H1 (cell line): Measurements from ENCODE around the gene HOMER1. TPM values are rescaled to one million over a fixed set of nuclear protein-coding genes. Genes with fewer than 3 reads are reported as not detected.

ENCODE experiments used
- CTCF ChIA-PET: fragments of 300-600 bp; sonication (Branson Sonifier 250); formaldehyde crosslinking; loops from one replicate; lab custom pipeline; 2021; ENCODE audit not compliant: partially characterized antibody; lab: Charles Lee
- POLR2A ChIA-PET: fragments of 300-600 bp; sonication (Branson Sonifier 250); formaldehyde crosslinking; loops from one replicate; lab custom pipeline; 2021; ENCODE audit warnings: inconsistent platforms; ENCODE audit not compliant: partially characterized antibody; lab: Charles Lee
- DNase-seq, 2 experiments: peaks; one replicate each; pipeline versions ENCODE4 v3.0.0 to v3.0.0-alpha.2; 2010 to 2022; ENCODE audit warnings: low spot score in 2 of 2, low read depth in 1 of 2, mixed read lengths in 1 of 2
- FAIRE-seq: peaks from 2 replicates; lab custom pipeline; 2011; peaks lifted over from hg19 to GRCh38; lab: Jason Lieb, UNC
- H2AFZ ChIP-seq: 2 replicates; pipeline ENCODE4 v1.8.1; 2012; ENCODE audit warnings: low read length, inconsistent platforms
- H2AK5ac ChIP-seq: 2 replicates; pipeline ENCODE4 v1.6.1; 2013; ENCODE audit warnings: low read depth, low read length
- H2BK120ac ChIP-seq: replicated peaks from 2 replicates; pipeline ENCODE3; 2013; ENCODE audit warnings: low read depth, low read length, inconsistent platforms
- H2BK12ac ChIP-seq: 2 replicates; pipeline ENCODE4 v1.6.1; 2013; ENCODE audit warnings: low read depth, low read length
- H2BK15ac ChIP-seq: 2 replicates; pipeline ENCODE4 v1.6.1; 2013; ENCODE audit warnings: low read length
- H2BK20ac ChIP-seq: 2 replicates; pipeline ENCODE4 v1.6.1; 2013; ENCODE audit warnings: low read length
- H2BK5ac ChIP-seq: 2 replicates; pipeline ENCODE4 v1.6.1; 2013; ENCODE audit warnings: low read depth, low read length
- H3K14ac ChIP-seq: 2 replicates; pipeline ENCODE4 v1.6.1; 2013; ENCODE audit warnings: inconsistent platforms; ENCODE audit not compliant: insufficient read length
- H3K18ac ChIP-seq: 2 replicates; pipeline ENCODE4 v1.6.1; 2013; ENCODE audit warnings: low read length; ENCODE audit errors: extremely low read depth
- H3K23ac ChIP-seq: 2 replicates; pipeline ENCODE4 v1.6.1; 2013; ENCODE audit warnings: inconsistent platforms; ENCODE audit not compliant: insufficient read length
- H3K23me2 ChIP-seq: 2 replicates; pipeline ENCODE4 v1.6.1; 2013; ENCODE audit warnings: low read depth, low read length
- H3K27ac ChIP-seq: 2 replicates; pipeline ENCODE4 v1.6.1; 2011; ENCODE audit warnings: low read depth, low read length, inconsistent platforms
- H3K27me3 ChIP-seq, 4 experiments: replicated peaks in 1 of 4; 1 replicate in 1 of 4; 2 replicates in 3 of 4; pipeline versions ENCODE4 v1.6.1 to v1.8.1; 2011 to 2013; ENCODE audit warnings: low read length in 3 of 4, mild to moderate bottlenecking in 3 of 4, inconsistent platforms in 2 of 4, mixed read lengths in 2 of 4, moderate library complexity in 1 of 4; ENCODE audit not compliant: control insufficient read depth in 3 of 4, insufficient read depth in 3 of 4; ENCODE audit errors: extremely low read depth in 1 of 4
- H3K36me3 ChIP-seq, 4 experiments: 2 replicates each; pipeline versions ENCODE4 v1.6.1 to v1.8.1; 2011 to 2013; ENCODE audit warnings: mild to moderate bottlenecking in 4 of 4, low read length in 3 of 4, moderate library complexity in 2 of 4, control low read depth in 1 of 4, inconsistent platforms in 1 of 4; ENCODE audit not compliant: insufficient read depth in 4 of 4, control insufficient read depth in 2 of 4
- H3K4ac ChIP-seq: replicated peaks from 2 replicates; pipeline ENCODE3; 2013; ENCODE audit warnings: low read length, low read depth, mixed read lengths, inconsistent platforms; ENCODE audit not compliant: insufficient read length
- H3K4me1 ChIP-seq, 4 experiments: replicated peaks in 1 of 4; 1 replicate in 1 of 4; 2 replicates in 3 of 4; pipeline versions ENCODE4 v1.6.1 to v1.8.1; 2011 to 2013; ENCODE audit warnings: low read length in 3 of 4, inconsistent platforms in 2 of 4, mixed read lengths in 1 of 4; ENCODE audit not compliant: insufficient read depth in 4 of 4, control insufficient read depth in 3 of 4
- H3K4me2 ChIP-seq, 2 experiments: 2 replicates each; pipeline versions ENCODE4 v1.6.1 to v1.8.1; 2011 to 2013; ENCODE audit warnings: low read depth in 2 of 2, low read length in 2 of 2, control low read depth in 1 of 2, inconsistent platforms in 1 of 2, mild to moderate bottlenecking in 1 of 2; ENCODE audit not compliant: insufficient read depth in 1 of 2
- H3K4me3 ChIP-seq, 4 experiments: fragments of 200-600, 300-600 bp in 1 of 4; sonication (generic), shearing (Covaris generic), sonication (Bioruptor Twin) in 1 of 4; 2 replicates each; pipeline versions ENCODE4 v1.5.1 to v1.8.1; 2011 to 2016; ENCODE audit warnings: low read length in 4 of 4, low read depth in 3 of 4, control low read depth in 2 of 4, inconsistent platforms in 2 of 4, mild to moderate bottlenecking in 2 of 4, mixed read lengths in 1 of 4, moderate library complexity in 1 of 4; ENCODE audit not compliant: insufficient read depth in 2 of 4; ENCODE audit errors: extremely low read depth in 1 of 4
- H3K56ac ChIP-seq: replicated peaks from 2 replicates; pipeline ENCODE3; 2013; ENCODE audit warnings: low read depth, mild to moderate bottlenecking, mixed read lengths, low read length, inconsistent platforms; ENCODE audit not compliant: insufficient read length
- H3K79me1 ChIP-seq: 2 replicates; pipeline ENCODE4 v1.6.1; 2013; ENCODE audit warnings: low read depth, low read length, control low read depth
- H3K79me2 ChIP-seq, 2 experiments: 2 replicates each; pipeline versions ENCODE4 v1.6.1 to v1.8.1; 2012 to 2013; ENCODE audit warnings: low read length in 2 of 2, mild to moderate bottlenecking in 2 of 2, inconsistent platforms in 1 of 2; ENCODE audit not compliant: insufficient read depth in 2 of 2, control insufficient read depth in 1 of 2
- H3K9ac ChIP-seq, 4 experiments: replicated peaks in 1 of 4; 1 replicate in 1 of 4; 2 replicates in 3 of 4; pipeline versions ENCODE4 v1.6.1 to v1.8.1; 2011 to 2013; ENCODE audit warnings: low read depth in 3 of 4, low read length in 3 of 4, control low read depth in 2 of 4, mild to moderate bottlenecking in 2 of 4, moderate library complexity in 2 of 4, inconsistent platforms in 1 of 4; ENCODE audit errors: extremely low read depth in 1 of 4
- H3K9me3 ChIP-seq, 2 experiments: 2 replicates each; pipeline versions ENCODE4 v1.6.1 to v1.8.1; 2012 to 2013; ENCODE audit warnings: mild to moderate bottlenecking in 2 of 2, moderate library complexity in 2 of 2, control low read depth in 1 of 2, inconsistent platforms in 1 of 2, low read depth in 1 of 2, low read length in 1 of 2, mixed read lengths in 1 of 2; ENCODE audit not compliant: insufficient read depth in 2 of 2
- H4K20me1 ChIP-seq, 2 experiments: replicated peaks in 1 of 2; 2 replicates each; pipeline versions ENCODE3 to v1.8.1; 2011 to 2013; ENCODE audit warnings: inconsistent platforms in 2 of 2, low read length in 2 of 2, mild to moderate bottlenecking in 1 of 2; ENCODE audit not compliant: insufficient read depth in 2 of 2, control insufficient read depth in 1 of 2
- H4K5ac ChIP-seq: 2 replicates; pipeline ENCODE4 v1.6.1; 2013; ENCODE audit warnings: low read length, low read depth, mixed read lengths, inconsistent platforms; ENCODE audit not compliant: insufficient read length
- H4K8ac ChIP-seq: 2 replicates; pipeline ENCODE4 v1.8.0; 2013; ENCODE audit warnings: mild to moderate bottlenecking, moderate library complexity, low read length, inconsistent platforms; ENCODE audit not compliant: insufficient read depth; ENCODE audit errors: extremely low read depth
- H4K91ac ChIP-seq: replicated peaks from 2 replicates; pipeline ENCODE3; 2013; ENCODE audit warnings: low read length, mixed read lengths, inconsistent platforms; ENCODE audit not compliant: insufficient read length
- CBX8 ChIP-seq: fragments of 300-800, 300-1000 bp; sonication (generic); IDR thresholded peaks from 2 replicates; pipeline ENCODE4 v1.7.1; 2016; ENCODE audit warnings: low read depth, low read length, borderline replicate concordance
- GABPA ChIP-seq: IDR thresholded peaks from 2 replicates; pipeline ENCODE4 v1.6.1; 2011; ENCODE audit warnings: mild to moderate bottlenecking, low read length, moderate library complexity, borderline replicate concordance; ENCODE audit not compliant: insufficient read depth
- KDM1A ChIP-seq: fragments of 200-600, 300-600 bp; sonication (generic); IDR thresholded peaks from 2 replicates; pipeline ENCODE4 v1.7.1; 2016; ENCODE audit warnings: mild to moderate bottlenecking, low read length, borderline replicate concordance
- KDM4A ChIP-seq: IDR thresholded peaks from one replicate; pipeline ENCODE4 v1.7.1; 2012; ENCODE audit warnings: low read depth, mild to moderate bottlenecking, moderate library complexity, low read length, inconsistent platforms; ENCODE audit not compliant: severe bottlenecking
- RFX5 ChIP-seq: IDR thresholded peaks from 2 replicates; pipeline ENCODE4 v1.6.1; 2011; ENCODE audit warnings: low read depth, low read length, improper control_type of control experiment, borderline replicate concordance
- SIRT6 ChIP-seq: IDR thresholded peaks from one replicate; pipeline ENCODE4 v1.7.1; 2012; ENCODE audit warnings: low read length, inconsistent platforms
- SIX5 ChIP-seq: IDR thresholded peaks from 2 replicates; pipeline ENCODE4 v1.6.1; 2011; ENCODE audit warnings: mild to moderate bottlenecking, low read depth, low read length
- SP2 ChIP-seq: IDR thresholded peaks from 2 replicates; pipeline ENCODE4 v1.6.1; 2012; ENCODE audit warnings: mild to moderate bottlenecking, low read length, inconsistent platforms
- SP4 ChIP-seq: IDR thresholded peaks from 2 replicates; pipeline ENCODE4 v1.6.1; 2012; ENCODE audit warnings: low read length, inconsistent platforms
- polyA plus RNA-seq, 7 experiments: library from polyadenylated mRNA; depleted of rRNA in 3 of 7; stranded (reverse) in 5 of 7; unstranded in 2 of 7; fragments of >200 nt in 5 of 7; fragments of 200-250 nt in 2 of 7; gene quantifications; 1 replicate in 5 of 7; 2 replicates in 1 of 7; 4 replicates in 1 of 7; pipeline versions ENCODE4 v1.2.1 to v1.2.3, GENCODE V29; 2011 to 2013; ENCODE audit warnings: missing spikeins in 2 of 7, mixed read lengths in 2 of 7
- total RNA-seq: library from RNA; stranded (reverse); fragmentation: NEBNext Ultra II Directional; extraction: Animal tissue kit (Norgen Biotek cat#: 25700); gene quantifications from 2 replicates; pipeline ENCODE4 v1.2.1, GENCODE V29; 2021
- TF ChIP-seq, protein P1 (sequence below): IDR thresholded peaks from 2 replicates; pipeline ENCODE4 v1.6.1; 2012; ENCODE audit warnings: low read length, inconsistent platforms

Gene HOMER1
- total and polyA plus RNA-seq, 2 of the 8 experiments (the other 6 are each of a cell fraction or from before 2014, with no cell fraction given): 6.4 to 57.9 TPM

DNA sequence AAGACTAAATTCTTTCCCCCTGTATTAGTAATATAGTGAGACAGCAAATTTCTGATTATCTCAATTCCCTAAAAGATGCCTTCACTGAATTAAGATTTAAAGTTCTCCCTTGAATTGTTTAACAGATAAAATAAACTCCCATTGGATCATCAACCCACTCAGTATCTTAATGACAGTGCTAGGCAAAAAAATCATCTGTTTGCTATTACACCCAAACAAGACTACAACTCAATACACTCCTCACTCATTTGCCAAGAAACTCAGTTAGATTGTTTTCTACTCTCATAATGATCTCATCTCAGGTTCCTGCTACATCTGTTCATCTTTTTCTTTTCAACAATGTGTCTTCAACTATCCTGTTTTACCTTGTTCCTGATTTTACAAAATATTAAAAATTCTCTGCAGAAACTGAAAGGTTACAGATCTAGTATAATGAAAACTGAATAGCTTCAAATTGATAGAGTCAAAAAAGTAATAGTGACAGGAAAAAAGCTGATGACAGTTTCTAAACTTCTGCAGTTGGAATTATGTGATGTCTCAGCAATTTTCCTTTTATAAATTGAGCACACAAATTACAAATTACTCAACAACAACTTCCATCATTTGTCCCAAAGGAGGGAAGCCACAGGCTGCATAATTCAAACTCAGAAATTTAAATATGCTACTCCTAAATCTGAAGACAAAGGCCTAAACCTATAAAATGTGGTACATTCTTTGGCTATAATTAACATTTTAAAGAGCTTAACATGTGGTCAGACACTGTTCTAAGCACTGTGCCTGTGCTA lies 39.4 kb downstream of the HOMER1 start:
- no peak overlapping the region for H2BK20ac ChIP-seq
- no peak overlapping the region for H3K4me2 ChIP-seq
- H3K9ac ChIP-seq: no peak overlapping the region
- no peak overlapping the region for H3K56ac ChIP-seq
- peaks cover 0 to 8% (median 6%) of the 10 kb centered on the region in 4 experiments; a peak in 4 of 7 replicates for H3K4me1 ChIP-seq
- H3K9me3 ChIP-seq: no peaks in the 10 kb centered on the region
- no peak overlapping the region for H4K91ac ChIP-seq
- no peak overlapping the region for H3K18ac ChIP-seq
- H4K20me1 ChIP-seq: no peaks in the 10 kb centered on the region
- H3K4me3 ChIP-seq: no peak overlapping the region
- no peak overlapping the region for H2BK5ac ChIP-seq
- H3K27ac ChIP-seq: no peak overlapping the region
- no peak overlapping the region for H2BK15ac ChIP-seq
- H3K79me1 ChIP-seq: peaks cover 2% of the 10 kb centered on the region; the same call in 1 of the 2 replicates
- no peak overlapping the region for H2AK5ac ChIP-seq
- ChIA-PET POLR2A (interaction anchor here (0.6 to 1.1 kb wide), 3 partner anchors 10 to 240 kb away, joined by 3 read pairs; no protein-coding TSS in a partner anchor), CTCF (interaction anchor here (0.6 to 1.0 kb wide), 2 partner anchors 8 to 323 kb away, joined by 3 to 4 read pairs; no protein-coding TSS in a partner anchor)
- H3K4ac ChIP-seq: no peak overlapping the region
- H3K79me2 ChIP-seq: peaks cover 0 to 94% of the 10 kb centered on the region in 2 experiments; a peak in 2 of 4 replicates
- TF ChIP-seq, protein P1, sequence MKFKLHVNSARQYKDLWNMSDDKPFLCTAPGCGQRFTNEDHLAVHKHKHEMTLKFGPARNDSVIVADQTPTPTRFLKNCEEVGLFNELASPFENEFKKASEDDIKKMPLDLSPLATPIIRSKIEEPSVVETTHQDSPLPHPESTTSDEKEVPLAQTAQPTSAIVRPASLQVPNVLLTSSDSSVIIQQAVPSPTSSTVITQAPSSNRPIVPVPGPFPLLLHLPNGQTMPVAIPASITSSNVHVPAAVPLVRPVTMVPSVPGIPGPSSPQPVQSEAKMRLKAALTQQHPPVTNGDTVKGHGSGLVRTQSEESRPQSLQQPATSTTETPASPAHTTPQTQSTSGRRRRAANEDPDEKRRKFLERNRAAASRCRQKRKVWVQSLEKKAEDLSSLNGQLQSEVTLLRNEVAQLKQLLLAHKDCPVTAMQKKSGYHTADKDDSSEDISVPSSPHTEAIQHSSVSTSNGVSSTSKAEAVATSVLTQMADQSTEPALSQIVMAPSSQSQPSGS: no peak
- no peak for TF ChIP-seq SP4
- no peak for TF ChIP-seq SIRT6
- TF ChIP-seq SP2: no peak
- no peak for TF ChIP-seq CBX8
- TF ChIP-seq SIX5: no peak
- TF ChIP-seq KDM4A: no peak
- no peak for TF ChIP-seq GABPA
- TF ChIP-seq RFX5: no peak
- no peak for TF ChIP-seq KDM1A
- no peak overlapping the region for H2BK12ac ChIP-seq
- H4K5ac ChIP-seq: no peak overlapping the region
- H3K36me3 ChIP-seq: no peaks in the 10 kb centered on the region
- no peak for DNase-seq
- no peak overlapping the region for H3K23ac ChIP-seq
- no peak overlapping the region for H2BK120ac ChIP-seq
- H4K8ac ChIP-seq: no peak overlapping the region
- H3K23me2 ChIP-seq: no peaks in the 10 kb centered on the region
- FAIRE-seq: no peak
- H3K14ac ChIP-seq: no peak overlapping the region
- no peak overlapping the region for H2AFZ ChIP-seq
- H3K27me3 ChIP-seq: no peaks in the 10 kb centered on the region
